Mucosa of descending colon (tissue), 3 donors: ENCODE results near the gene ST6GALNAC3. TPM values are rescaled to one million over a fixed set of nuclear protein-coding genes. Genes with fewer than 3 reads are reported as not detected.

Experiments
- ATAC-seq: fragments of 200-7000 bp; cut with Tn5 transposase; one replicate; pipeline ENCODE4 v1.9.1; 2020; ENCODE audit warnings: mild to moderate bottlenecking, moderate library complexity
- DNase-seq, 3 donors: peaks; one replicate each; pipeline ENCODE4 v3.0.0-alpha.2; 2020
- H3K36me3 ChIP-seq: fragments of 200-600 bp; one replicate; pipeline ENCODE4 v1.8.0; 2021; ENCODE audit warnings: low read depth, mild to moderate bottlenecking
- H3K4me1 ChIP-seq: fragments of 200-600 bp; one replicate; pipeline ENCODE4 v1.8.0; 2021; ENCODE audit warnings: low read depth, mild to moderate bottlenecking
- H3K4me3 ChIP-seq: fragments of 200-600 bp; one replicate; pipeline ENCODE4 v1.8.0; 2021; ENCODE audit warnings: mild to moderate bottlenecking
- H3K9me3 ChIP-seq: fragments of 200-600 bp; one replicate; pipeline ENCODE4 v1.8.0; 2021; ENCODE audit warnings: mild to moderate bottlenecking
- CTCF ChIP-seq: fragments of 200-600 bp; IDR thresholded peaks from one replicate; pipeline ENCODE4 v1.8.0; 2022; ENCODE audit warnings: antibody characterized with exemption, mild to moderate bottlenecking
- intact Hi-C, 2 donors: fragments of 100-400 bp; cut with DNase I in 1 of 2; cut with micrococcal nuclease in 1 of 2; formaldehyde crosslinking; loops; one replicate each; pipeline versions ENCODE4 v1.11.0 to v1.11.1; 2022; cut with DNase I, micrococcal nuclease
- total RNA-seq, 3 donors: library from RNA; stranded (reverse); fragmentation: NEBNext Ultra II Directional in 2 of 3; extraction: Animal tissue kit (Norgen Biotek cat#: 25700) in 2 of 3; gene quantifications; one replicate each; pipeline versions ENCODE4 v1.2.1 to v1.2.4, GENCODE V29; 2021 to 2023
- donor health status: DM: no; HTN: no; CAD: no; lungs with moderate emphysema.
- donor health status: DM: no; HTN: no; CAD: no.
- donor health status: DM: no; HTN: yes; CAD: no.

Gene ST6GALNAC3
- total RNA-seq, 3 donors from 2014 or later = 5.4 to 9.0 (median 6.7) TPM

GRCh38 chr1:76627901-76628300, 553.4 kb downstream of the ST6GALNAC3 start:
- ATAC-seq = no peak
- intact Hi-C loops = no loop called here
- no peak for TF ChIP-seq CTCF

GRCh38 chr1:76632136-76632535, 557.6 kb downstream of the ST6GALNAC3 start:
- Histone ChIP-seq H3K9me3 (no peaks in the 10 kb centered on the region), H3K36me3 (no peaks in the 10 kb centered on the region), H3K4me3 (no peak overlapping the region), H3K4me1 (no peaks in the 10 kb centered on the region)
- no peak for TF ChIP-seq CTCF
- intact Hi-C loops = no loop called here
- no peak for ATAC-seq
- DNase-seq = no peak

More at GRCh38 chr1:76627901-76628300, 553.4 kb downstream of the ST6GALNAC3 start:
- no peak for DNase-seq
- Histone ChIP-seq H3K4me3 (no peak overlapping the region), H3K4me1 (no peaks in the 10 kb centered on the region), H3K9me3 (no peaks in the 10 kb centered on the region), H3K36me3 (no peaks in the 10 kb centered on the region)

- DNase-seq (no peak), ATAC-seq (no peak)
- no peaks in the 10 kb centered on the region for H3K36me3 ChIP-seq
- H3K9me3 ChIP-seq = no peaks in the 10 kb centered on the region
- no peak for TF ChIP-seq CTCF
- intact Hi-C loops = no loop called here
- no peaks in the 10 kb centered on the region for H3K4me1 ChIP-seq
- no peak overlapping the region for H3K4me3 ChIP-seq
Observed at GRCh38 chr1:76635784-76636183, 561.2 kb downstream of the ST6GALNAC3 start.

GRCh38 chr1:76639181-76639580, 564.6 kb downstream of the ST6GALNAC3 start:
- intact Hi-C loops = no loop called here

GRCh38 chr1:76640092-76640491, 565.5 kb downstream of the ST6GALNAC3 start:
- Histone ChIP-seq H3K9me3 (no peaks in the 10 kb centered on the region), H3K4me1 (no peaks in the 10 kb centered on the region), H3K4me3 (no peak overlapping the region), H3K36me3 (no peaks in the 10 kb centered on the region)
- ATAC-seq = no peak
- no peak for TF ChIP-seq CTCF
- intact Hi-C loops = no loop called here
- DNase-seq = no peak

More at GRCh38 chr1:76639181-76639580, 564.6 kb downstream of the ST6GALNAC3 start:
- H3K36me3 ChIP-seq = no peaks in the 10 kb centered on the region
- no peak overlapping the region for H3K4me3 ChIP-seq
- H3K9me3 ChIP-seq = no peaks in the 10 kb centered on the region
- no peak for DNase-seq
- H3K4me1 ChIP-seq = no peaks in the 10 kb centered on the region
- TF ChIP-seq CTCF = no peak
- no peak for ATAC-seq

GRCh38 chr1:76640723-76641122, 566.2 kb downstream of the ST6GALNAC3 start:
- no peak for TF ChIP-seq CTCF
- H3K4me1 ChIP-seq = no peaks in the 10 kb centered on the region
- H3K4me3 ChIP-seq = no peak overlapping the region
- intact Hi-C loops = no loop called here
- H3K9me3 ChIP-seq = no peaks in the 10 kb centered on the region
- H3K36me3 ChIP-seq = no peaks in the 10 kb centered on the region
- DNase-seq (no peak), ATAC-seq (no peak)
